ENCODE measurements around the gene EFTUD2.

DNA sequence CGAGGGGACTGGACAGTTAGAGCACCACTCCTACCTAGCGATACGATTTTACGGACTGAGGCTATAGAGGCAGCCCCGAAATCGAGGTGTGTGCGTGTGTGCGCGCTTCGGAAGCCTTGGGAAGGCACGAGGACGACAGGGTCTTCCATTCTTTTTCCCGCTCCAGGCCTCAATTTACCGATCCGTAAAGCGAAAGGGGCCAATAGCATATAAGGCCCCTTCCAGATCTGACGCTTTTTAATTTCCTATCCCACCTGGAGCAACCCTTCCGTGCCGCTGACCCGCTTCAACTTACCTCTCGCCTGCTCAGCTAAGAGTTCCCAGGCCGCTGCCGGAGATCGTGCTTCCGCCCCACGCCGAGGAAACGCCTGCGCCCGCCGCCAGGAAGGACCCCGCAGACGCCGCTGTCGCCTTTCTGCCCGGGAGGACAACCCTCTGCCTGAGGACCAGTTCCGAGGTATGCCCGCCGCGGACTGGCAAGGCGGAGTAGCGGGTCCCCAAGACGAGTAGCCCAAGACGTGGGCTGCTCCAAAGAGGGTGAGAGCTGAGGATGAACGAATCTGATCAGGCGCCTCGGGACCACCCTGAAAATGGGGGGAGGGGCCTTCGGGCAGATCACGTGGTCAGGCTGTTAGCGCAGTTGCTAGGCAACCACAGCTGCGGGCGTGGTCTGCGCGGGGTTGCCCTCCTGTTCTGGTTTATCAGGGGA is at the start of gene EFTUD2:
- no peak for TF ChIP-seq GATA3 (IDR thresholded peaks at IDR 0.05; ENCODE audit: low read depth, low read length)
- TF ChIP-seq GATA2 (IDR thresholded peaks at IDR 0.05; ENCODE audit: low read depth, low read length), result no peak
